AG20443 (cell line): ENCODE measurements around the gene TENT4A.

Experiments used
- DNase-seq: peaks from one replicate; pipeline ENCODE4 v3.0.0; 2012; ENCODE audit warnings: low spot score, mixed read lengths

The TENT4A gene

DNA sequence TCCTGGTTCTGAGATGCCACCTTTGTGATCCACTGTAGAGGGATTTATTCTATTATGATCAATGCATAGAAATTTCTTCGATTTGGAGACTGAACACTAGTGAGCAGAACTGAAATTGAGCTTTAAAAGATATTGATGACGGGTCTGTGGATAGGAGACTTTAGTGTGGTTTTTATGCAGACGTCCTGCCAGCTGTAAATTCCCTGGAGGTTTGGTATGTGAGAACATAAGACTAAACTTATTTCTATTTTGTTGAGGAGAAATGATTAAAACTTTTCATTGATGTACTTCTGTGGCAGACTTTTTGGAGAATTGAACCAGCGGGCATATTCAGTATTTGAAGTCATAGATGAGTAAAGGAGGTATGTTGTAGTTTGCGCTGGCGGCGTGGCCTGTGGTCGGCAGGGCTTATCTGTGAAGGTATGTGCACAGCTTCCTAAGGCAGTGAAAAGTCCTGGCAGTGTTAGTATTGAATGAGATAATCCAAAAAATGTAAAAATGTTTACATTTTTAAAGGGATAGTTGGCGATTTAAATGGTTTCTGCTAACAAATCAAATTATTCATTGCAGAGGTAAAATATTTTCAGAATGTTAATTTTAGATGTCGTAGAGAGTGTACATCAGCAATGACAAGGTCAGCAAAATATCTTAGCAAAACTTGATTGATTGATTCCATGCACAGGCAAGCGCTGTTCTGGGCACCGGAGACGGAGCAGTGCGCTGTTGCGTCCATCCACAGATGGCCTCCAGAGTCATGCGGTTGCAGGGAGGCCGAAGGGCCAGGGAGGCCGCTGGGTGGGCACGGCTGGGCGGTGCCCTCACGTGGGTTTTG lies 20.4 kb downstream of the TENT4A start:
- no peak for DNase-seq

DNA sequence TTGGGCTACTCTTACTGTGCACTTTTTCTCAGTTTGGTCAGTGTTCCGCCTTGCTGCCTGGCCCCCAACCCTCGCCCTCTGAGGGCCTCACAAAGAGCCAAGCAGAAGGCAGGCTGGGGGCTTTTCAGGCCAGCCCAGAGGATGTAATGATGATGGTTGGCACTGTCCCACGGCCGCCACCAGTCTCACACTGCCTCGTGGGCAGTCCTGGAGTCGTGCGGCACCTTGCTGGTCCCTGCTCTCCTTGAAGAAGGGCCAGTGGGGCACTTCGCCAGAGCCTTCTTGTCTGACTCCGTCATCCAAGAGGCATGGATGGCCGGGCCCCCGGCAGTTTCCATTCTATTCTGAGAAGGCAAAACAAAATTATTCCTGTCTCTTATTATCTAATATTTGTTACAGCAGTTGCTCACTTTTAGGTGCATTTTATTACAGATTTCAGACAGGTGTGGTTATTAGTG lies 21.0 kb downstream of the TENT4A start:
- peak; percentile 23 for DNase-seq

DNA sequence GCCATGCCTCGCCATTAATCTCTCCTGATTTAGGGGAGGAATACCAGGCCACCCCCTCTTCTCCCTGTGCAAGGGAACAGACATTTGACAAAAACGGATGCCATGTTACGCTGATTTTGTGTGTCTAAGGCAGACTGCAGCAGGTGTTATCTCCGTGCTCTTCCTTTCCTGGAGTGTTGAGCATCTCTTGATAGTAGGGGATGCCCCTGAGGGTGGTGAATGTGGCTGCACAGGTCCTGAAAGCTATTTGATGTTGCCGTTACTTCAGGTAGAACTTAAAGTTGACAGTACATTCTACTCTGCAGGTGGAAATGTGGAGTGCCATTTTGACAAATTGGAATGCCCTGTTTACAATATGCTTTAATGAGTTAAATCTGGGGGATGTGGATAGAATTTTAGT lies 21.5 kb downstream of the TENT4A start:
- no peak for DNase-seq

DNA sequence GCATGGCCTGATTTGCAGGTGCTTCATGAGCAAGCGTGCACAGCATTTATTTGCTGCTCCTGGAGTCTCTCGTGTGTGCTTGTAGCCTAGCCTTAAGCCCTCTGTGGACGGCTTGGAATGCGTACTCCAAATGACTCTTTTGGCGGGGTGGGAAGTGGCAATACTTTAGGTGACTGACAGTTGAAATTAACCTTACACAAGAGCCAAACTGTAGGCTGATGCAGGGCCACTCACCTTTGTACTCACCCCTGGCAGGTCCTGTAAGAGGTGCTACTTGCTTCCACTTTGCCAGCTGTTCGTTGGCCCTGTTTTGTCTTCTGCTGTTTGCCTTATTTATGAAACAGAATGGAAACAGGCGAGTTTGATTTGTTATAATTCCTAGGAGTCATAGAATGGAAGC lies 22.9 kb downstream of the TENT4A start:
- no peak for DNase-seq

DNA sequence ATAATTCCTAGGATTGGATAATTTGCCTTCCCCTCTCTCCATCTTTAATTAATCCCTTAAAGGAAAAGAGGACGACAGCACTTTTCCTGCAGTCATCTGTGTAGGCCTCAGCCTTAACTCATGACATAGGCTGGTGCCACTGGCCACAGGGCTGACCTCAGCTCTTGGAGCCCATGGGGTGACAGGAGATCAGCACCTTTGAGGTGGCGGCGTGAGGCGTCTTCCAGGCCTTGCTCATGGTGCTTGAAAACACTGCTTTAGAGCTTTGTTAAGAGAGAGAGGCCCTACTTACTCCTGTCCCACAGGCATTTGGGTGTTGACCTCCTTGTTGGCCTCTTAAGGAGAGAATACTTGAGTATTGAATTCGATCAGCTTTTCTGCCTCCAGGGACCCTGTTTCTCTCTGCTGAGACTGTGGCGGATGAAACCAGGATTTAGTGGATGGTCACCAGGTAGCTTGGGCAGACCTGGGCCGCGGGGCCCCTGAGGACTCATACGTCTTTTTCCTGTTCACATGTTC lies 23.4 kb downstream of the TENT4A start:
- DNase-seq = no peak

DNA sequence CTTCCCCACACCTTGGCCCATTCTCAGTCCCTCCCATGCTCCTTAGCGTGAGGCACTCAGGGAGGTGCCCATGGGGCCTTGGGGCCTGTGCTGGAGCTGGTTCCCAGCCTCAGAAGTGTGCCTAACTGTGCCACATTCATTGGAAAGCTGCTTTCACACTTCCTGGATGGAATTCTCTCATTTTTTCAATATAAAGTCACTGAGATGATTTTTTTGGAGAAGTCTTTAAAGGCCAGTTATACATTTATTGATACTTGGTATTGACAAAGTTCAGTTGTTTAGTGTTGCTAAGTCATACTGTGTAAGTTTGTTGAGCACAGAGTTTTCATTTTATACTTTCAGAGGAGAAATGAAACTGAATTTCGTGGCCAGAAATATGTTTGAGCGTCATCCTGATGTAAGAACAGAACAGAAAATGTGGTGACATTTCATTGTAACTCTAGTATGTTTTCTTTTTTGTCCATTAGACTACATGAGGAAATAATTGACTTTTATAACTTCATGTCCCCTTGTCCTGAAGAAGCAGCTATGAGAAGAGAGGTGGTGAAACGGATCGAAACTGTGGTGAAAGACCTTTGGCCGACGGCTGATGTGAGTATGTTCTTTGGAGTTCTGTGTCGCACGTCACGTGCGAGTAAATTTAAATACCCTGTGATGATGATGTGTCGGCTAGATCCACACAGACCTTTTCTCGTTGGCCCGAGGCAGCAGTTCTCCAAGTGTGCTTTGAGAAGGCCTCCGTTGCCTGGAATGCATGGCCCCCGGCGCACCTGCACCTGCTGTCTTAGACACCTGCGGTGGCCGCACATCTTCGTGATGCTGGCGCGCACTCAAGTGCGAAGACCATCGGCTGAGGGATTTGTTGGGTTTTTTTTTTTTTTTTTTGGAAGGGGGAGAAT lies 24.1 kb downstream of the TENT4A start:
- no peak for DNase-seq

DNA sequence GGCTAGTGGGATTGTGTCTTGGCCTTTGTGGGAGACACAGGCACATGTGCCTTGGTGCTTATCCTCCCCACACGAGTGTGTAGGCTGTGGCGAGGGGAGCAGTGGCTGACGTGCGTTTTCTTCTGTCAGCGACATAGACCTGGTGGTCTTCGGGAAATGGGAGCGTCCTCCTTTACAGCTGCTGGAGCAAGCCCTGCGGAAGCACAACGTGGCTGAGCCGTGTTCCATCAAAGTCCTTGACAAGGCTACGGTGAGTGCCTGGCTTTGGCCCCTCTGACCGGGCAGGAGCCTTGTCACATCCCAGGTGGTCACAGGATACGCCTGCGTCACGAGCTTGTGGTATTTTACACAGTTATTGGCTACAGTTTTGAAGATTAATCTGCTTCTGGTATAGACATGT lies 26.4 kb downstream of the TENT4A start:
- no peak for DNase-seq

DNA sequence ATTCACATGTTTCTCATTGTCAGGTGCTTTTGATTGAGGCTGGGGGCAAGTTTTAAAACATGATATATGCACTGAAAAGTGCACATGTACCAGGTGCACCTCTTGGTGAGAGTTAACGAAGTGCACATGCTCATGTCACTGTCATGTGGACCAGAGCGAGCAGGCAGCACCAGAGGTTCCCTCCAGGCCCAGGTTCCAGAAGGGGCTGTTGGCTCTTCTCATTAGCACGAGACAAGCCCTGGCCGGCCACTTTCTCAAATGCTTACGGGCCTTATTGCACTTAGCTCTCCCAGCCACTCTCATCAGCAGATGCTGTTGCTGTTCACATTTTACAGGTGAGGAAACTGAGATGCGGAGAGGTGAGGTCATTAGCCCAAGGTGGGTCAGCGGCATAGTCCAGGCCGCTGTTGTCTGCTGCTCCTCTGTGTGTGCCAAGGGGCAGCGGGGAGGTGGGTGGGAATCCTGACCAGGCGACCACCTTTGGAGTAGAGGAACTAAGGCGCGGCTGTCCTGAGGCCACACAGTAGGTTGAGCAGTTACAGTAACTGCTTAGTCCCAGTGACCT lies 27.4 kb downstream of the TENT4A start:
- DNase-seq = no peak

DNA sequence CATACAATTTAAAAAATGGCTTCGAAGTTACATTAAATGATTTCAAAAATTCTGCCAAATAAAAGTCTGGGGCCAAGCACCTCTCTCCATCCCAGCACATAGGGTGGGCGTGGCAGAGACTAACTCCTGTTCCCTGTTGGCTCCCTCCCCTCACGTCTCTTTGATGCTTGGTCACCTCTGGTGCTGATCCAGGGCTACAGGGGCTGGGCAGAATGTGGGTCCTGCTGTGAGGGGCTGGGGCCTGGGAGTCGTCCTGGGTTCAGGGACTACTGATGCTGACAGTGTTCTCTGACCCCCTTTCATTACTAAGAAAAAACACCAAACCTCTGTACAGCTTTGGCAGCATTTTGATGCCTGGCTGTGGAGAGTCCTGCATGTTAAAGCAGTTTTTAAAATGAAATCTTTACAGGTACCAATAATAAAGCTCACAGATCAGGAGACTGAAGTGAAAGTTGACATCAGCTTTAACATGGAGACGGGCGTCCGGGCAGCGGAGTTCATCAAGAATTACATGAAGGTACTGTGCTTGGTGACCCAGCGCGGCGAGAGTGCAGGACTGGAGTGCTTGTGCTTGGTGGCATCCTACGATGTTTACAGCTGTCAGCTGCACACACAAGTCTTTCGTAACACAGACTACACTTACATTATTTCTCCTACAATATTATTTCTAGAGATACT lies 29.0 kb downstream of the TENT4A start:
- DNase-seq = no peak

DNA sequence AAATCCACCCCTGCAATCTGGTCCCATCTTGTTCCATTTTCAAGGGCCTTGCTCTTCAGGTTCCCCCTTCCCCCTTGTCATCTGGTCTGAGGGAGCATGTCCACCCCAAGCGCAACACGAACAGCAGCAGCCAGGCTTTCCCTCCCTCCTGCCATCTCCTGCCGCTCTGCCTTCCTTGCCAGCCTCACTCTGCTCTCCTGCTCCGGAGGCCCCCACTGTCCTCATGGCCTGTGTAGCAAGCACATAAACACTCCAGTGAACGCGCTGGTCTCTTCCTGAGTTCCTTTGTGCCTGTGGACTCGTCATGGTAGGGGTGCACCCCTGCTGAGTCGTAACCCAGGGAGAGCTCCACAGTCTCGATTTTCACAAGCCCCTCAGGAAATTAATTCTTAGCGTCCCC lies 29.9 kb downstream of the TENT4A start:
- no peak for DNase-seq

DNA sequence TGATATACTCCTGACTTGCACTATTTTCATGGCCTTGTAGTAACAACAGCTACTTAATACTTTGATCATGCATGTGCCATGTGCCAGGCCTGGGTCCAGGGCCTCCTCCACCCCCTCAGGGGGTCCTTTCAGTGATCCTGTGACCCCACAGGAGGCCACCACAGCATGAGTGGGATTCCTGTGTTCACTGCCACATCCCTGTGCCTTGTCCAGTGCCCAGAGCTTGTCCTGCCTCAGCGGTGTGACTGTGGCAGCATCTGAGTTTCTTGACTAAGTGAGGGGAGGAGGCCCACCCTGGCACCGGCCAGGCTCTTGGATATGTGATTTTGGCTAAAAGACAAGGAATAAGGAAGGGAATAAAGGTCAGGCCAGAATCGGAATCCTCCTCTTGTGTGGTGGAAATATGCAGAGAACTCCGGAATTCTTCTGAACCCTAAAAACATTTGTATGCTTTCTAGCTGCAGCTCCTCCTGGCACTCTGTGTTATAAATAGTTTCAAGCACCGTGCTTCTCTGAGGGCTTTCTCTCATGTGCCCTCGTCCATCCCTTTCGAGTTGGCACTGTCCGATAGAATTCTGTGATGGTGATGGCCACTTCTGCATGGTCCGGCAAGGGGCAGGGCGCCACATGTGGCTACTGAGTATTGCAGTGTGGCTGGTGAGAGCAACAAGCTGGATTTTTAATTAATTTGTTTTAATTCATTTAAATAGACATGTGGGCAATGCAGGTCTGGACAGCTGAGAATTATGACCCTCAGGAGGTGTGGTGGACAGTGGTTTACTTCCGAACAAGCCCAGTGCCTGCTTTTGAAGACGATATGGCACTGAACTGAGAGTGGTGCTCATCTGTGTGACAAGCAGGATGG lies 31.8 kb downstream of the TENT4A start:
- DNase-seq = no peak

DNA sequence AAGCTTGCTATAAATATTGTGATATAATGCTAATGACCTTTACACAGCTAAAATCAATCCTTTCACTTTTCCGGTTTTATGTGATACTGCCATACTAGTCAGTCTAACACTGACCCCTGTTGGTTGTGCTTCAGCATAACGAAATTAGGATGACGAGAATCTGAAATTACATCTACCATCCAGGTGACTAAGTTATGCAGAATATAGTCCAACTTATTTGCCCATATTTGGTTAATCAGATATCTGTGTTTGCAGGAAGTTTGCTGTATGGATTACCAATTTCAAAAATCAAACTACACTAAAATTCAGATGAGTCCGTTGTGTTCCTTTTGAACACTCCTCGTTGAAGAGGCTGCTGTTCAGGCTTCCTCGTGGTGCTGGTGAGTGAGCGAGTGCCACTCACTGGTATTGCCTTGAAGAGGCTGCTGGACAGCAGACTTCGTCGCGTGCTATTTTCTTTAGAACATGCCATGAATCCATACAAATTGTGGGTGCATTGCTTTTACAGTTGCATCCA lies 32.5 kb downstream of the TENT4A start:
- DNase-seq = peak; percentile 71

DNA sequence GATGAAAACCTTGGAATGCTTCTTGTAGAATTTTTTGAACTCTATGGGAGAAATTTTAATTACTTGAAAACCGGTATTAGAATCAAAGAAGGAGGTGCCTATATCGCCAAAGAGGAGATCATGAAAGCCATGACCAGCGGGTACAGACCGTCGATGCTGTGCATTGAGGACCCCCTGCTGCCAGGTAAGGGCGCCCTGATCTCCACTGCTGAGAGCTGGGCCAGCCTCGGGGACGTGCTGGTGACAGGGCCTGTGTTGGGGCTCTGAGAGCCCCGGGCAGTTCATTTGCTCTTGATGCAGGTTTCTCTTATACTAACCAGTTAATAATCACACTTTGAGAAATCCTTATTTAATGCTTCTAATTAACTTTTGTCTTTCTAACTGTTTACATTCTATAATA lies 33.0 kb downstream of the TENT4A start:
- DNase-seq = no peak

DNA sequence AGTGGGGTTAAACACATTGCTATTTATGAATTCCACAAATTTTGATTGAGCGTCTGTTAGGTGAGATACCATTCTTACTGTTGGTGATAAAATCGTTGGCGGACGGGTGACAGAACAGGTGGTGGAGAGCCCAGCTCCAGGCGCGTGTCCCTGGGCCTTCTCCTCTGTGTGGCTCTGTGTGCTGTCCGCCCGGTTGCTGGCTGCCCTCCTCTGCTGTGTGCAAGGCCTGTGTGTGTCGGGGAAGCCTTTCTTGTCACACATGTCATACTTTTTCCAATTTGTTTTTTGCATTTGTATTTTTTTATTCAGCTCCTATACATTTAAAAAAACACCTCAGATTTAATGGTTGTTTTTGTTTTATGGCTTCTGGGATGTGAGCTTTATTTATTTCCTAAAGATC lies 33.9 kb downstream of the TENT4A start:
- no peak for DNase-seq

DNA sequence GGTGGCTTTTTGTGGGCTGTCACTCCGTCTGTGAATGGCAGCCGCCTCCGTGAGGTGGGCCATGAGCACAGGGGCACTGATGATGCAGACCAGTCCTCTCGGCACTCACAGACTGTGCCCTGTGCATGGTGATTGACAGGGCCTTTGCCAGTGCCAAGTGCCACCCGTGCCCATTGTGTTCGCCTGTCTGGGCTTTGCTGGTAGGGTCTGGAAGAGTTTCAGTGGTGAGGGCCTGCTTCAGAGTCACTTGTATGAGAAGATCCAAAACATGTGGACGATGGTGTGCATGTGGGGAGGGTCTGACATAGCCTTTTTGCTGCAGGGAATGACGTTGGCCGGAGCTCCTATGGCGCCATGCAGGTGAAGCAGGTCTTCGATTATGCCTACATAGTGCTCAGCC lies 34.9 kb downstream of the TENT4A start:
- DNase-seq = no peak

DNA sequence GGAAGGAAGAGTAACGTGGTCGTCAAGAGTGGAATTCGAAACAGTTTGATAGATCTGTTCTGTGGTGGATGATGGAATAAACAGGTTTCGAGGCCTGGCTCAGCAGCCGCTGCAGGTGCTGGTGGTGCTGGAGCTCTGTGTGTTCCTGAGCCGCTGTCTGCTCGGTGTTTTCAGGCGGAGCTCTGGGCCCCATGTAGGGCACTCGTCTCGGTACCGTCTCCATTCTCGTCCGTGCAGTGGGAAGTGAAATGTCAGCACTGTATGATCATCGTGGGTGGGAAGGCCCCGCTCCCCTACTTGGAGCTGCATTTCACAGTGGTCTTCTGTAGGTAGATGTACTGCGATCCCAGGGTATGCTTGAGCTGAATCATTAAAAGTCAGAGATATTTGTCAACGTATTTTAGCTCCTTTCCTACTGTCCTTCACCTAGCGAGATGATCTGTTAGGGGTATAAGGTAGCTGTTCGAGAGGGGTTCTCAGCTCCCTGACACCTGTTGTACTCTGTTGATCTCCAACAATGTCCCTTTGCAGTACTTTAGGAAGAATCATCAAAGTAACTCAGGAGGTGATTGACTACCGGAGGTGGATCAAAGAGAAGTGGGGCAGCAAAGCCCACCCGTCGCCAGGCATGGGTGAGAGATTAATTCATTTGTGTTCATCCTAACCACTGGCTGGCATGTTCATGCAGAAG lies 35.9 kb downstream of the TENT4A start:
- no peak for DNase-seq

DNA sequence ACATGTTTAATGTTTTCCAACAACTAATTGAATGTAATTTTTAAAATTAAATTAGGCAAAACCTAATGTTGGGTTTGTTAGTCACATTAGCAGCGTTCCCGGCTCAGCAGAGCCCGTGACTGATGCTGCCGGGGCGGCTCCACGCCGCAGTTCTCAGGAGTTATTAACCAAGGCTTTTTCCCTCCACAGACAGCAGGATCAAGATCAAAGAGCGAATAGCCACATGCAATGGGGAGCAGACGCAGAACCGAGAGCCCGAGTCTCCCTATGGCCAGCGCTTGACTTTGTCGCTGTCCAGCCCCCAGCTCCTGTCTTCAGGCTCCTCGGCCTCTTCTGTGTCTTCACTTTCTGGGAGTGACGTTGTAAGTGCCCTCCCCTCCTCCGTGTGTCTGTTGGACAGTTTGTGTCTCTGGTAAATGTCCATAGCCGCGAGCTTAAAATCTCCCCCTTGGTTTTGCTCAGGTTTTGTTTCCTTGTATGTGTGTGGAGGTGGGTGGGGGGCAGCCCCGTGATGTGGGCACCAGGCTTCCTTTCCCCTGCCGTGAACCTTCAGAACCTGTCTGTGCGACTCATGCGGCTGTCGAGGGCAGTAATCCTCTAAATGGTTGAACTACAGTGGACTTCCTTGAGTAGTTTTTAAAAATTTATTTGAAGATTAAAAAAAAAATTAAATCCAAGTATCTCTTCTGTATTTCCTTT lies 37.1 kb downstream of the TENT4A start:
- no peak for DNase-seq

DNA sequence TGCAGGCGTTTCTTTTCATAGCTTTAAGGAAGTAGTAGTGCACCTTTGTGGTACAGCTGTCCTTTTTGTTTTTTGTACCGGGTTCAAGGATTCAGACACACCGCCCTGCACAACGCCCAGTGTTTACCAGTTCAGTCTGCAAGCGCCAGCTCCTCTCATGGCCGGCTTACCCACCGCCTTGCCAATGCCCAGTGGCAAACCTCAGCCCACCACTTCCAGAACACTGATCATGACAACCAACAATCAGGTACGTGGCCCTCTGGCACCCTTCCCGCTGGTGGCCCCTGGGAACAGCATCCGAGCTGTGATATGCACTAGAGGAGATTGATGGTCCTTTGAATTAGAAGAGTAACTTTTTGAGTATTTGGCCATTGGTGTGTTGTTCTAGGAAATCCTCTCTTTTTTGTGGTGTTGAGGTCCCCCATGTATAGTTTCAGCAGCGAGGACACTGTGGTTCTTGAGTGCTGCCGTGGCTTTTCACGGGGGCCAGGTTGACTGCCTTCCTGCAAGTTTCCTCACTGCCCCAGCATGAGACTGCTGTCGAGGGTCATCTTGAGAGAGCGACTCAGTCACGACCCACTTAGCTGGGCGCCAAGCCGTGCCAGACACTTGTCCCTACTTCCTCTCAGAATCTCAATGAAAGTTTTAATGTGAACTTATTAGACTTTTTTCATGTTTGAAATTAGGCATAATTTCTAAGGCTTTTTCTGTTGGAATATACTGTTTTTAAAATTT lies 37.9 kb downstream of the TENT4A start:
- DNase-seq = no peak

DNA sequence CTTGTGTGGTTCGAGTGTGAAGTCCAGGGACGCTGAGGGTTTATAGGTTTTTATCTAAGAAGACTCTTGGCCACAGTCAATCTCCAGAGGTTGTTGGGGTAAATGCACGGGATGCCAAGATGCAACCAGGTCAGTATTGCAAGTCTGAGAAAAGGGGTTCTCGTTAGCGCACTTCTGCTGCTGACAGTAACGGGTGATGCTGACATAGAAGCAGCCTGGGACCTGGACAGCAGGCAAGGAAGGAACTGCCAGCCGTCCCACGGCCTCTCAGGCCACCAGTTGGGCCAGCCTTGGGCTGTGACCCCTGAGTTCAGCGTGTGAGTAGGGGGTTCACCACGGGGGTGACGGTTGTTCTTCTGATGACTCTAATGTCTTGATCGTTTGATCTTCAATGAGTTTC lies 39.0 kb downstream of the TENT4A start:
- no peak for DNase-seq
